GM15510 (cell line): Measurements from ENCODE around the gene MDC1.

ENCODE experiments used
- POLR2A ChIP-seq: IDR thresholded peaks from 3 replicates; pipeline ENCODE4 v1.6.1; 2011; ENCODE audit warnings: borderline replicate concordance; ENCODE audit not compliant: insufficient read length; ENCODE audit errors: extremely low read depth

MDC1 gene

GRCh38 chr6:30719356-30719755 is 2.3 kb upstream of the MDC1 start:
- TF ChIP-seq POLR2A = no peak

- TF ChIP-seq POLR2A = no peak
These were observed 277 bp downstream of the MDC1 start for GRCh38 chr6:30716879-30717128.

GRCh38 chr6:30714263-30714662 is 2.8 kb downstream of the MDC1 start:
- TF ChIP-seq POLR2A = no peak

- no peak for TF ChIP-seq POLR2A
These were observed 4.6 kb downstream of the MDC1 start for GRCh38 chr6:30712441-30712945.

- TF ChIP-seq POLR2A = no peak
These were observed 5.2 kb downstream of the MDC1 start for GRCh38 chr6:30711758-30712380.

GRCh38 chr6:30709101-30709868 is 7.8 kb downstream of the MDC1 start:
- TF ChIP-seq POLR2A = no peak

GRCh38 chr6:30707281-30707850 is 9.7 kb downstream of the MDC1 start:
- TF ChIP-seq POLR2A = no peak

GRCh38 chr6:30705620-30706019 is 11.5 kb downstream of the MDC1 start:
- TF ChIP-seq POLR2A = no peak

GRCh38 chr6:30703821-30704220 is 13.3 kb downstream of the MDC1 start:
- TF ChIP-seq POLR2A = no peak

- no peak for TF ChIP-seq POLR2A
These were observed 14.1 kb downstream of the MDC1 start for GRCh38 chr6:30703011-30703410.

GRCh38 chr6:30700340-30700739 is 16.7 kb downstream of the MDC1 start:
- no peak for TF ChIP-seq POLR2A

- TF ChIP-seq POLR2A = no peak
These were observed 20.6 kb downstream of the MDC1 start for GRCh38 chr6:30696432-30696831.

- TF ChIP-seq POLR2A = no peak
These were observed 25.8 kb downstream of the MDC1 start for GRCh38 chr6:30691208-30691847.

- peak; percentile 64 for TF ChIP-seq POLR2A
These were observed 26.5 kb downstream of the MDC1 start, which contains the start of gene NRM for GRCh38 chr6:30690403-30691207. Gene NRM, minus strand, starts transcription at chr6:30690984. Its CDS starts 10 bp downstream, at chr6:30690974.
